Hepatic stellate cell (primary cell): ENCODE measurements around the gene KRT15.

Experiments used
- DNase-seq: peaks from one replicate; pipeline ENCODE4 v3.0.0; 2011; ENCODE audit warnings: low spot score

KRT15 gene

DNA sequence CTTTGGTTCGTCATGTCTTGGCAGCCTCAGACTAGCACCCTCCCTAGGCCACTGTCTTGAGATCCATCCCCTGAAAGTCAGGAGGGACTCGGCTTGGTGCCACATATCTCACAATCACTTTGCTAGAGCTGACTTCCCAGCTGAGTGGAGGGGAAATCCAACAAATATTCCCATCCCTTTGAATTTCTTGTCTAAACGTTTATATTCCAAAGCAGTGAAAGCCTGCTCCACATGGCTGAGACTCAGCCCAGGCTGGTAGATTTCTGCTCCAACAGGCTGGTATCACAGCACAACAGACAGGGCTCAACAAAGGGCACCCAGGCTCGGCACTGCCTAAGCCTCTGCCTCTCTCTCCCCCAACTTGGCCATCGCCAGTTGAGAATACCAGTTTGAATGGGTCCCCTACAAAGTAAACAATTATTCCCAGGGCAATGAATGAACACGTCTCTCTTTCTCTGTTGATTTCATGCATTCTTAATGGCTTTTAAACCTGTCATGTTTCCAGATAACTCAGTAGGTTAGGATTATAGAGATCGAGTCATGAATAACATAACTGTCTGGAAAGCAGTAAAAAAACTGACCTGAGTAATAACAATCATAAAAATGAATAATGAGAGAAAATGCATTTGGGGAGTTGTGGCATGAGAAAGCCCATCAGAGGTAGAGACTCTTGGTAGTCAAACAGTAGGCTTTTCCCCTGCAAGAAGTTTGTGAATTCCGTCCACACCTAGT, 14.3 kb downstream of the KRT15 start:
- DNase-seq, result no peak

DNA sequence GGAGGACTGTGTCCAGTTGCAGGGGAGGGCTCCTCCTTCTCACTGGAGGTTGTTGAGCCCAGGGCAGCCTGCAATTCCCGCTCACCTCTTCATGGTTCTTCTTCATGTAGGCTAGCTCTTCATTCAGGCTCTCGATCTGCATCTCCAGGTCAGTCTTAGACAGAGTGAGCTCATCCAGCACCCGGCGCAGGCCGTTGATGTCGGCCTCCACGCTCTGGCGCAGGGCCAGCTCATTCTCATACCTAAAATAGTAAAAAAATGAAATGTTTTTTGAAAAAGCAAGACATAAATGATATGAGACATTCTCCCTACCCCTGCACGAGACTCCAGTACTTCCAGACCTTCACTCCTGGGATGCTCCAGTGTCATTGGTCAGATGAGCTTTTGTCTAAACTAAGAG, 15.5 kb downstream of the KRT15 start:
- no peak for DNase-seq

DNA sequence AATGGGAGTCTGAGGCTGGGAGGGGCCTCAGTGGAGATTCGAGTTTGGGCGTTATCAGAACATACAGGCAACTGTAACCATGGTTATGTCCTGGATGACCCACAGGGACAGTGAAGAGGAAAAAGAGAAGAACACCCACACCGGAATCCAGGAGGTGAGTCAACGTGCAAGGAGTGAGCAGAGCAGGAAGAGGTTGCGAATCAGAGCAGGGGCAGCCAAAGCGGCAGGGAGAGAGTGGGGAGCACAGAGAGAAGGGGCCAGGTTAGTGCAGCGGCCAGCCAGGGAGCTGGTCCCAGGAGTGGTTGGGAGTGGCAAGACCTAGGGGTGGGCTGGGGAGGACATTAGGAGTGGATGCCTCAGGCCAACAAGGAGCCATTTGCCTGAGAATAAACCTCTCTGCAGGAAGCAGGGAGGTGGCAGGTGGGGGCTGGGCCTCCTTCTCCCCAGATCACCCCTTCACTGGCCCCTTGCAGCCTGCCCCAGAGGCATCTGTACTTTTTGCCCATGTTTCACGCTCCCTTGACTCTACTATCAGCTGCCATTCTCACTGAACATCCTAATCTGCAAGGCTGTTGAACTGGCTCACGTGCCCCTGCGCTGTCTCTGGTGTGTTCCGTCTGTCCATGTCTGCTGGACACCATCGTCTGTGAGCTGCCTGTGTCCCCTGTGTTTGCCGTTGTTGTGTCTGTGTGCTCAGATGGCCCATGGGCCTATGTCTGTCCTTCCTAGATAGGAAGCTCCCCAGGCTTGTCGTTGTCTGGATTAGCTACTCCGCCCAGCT, 18.4 kb downstream of the KRT15 start:
- DNase-seq, result peak; percentile 76

DNA sequence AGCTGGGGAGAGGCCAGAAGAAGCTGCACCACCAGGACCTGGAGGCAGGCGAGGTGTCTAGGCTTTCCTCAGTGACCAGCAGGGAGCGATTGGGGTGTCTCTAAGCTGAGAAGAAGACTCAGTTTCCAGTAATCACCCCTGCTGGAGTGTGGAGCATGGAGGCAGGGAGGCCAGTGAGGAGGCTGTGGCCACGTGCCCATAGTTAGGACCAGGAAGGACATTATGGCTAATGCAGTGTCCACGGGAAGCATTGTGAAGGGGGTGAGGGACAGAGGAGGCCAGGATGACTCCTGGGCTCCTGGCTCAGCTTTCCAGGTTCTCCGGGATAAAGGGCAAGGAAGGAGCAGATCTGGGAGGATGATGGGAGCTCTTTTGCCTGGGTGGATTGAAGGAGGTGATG, 19.0 kb downstream of the KRT15 start:
- DNase-seq, result no peak

DNA sequence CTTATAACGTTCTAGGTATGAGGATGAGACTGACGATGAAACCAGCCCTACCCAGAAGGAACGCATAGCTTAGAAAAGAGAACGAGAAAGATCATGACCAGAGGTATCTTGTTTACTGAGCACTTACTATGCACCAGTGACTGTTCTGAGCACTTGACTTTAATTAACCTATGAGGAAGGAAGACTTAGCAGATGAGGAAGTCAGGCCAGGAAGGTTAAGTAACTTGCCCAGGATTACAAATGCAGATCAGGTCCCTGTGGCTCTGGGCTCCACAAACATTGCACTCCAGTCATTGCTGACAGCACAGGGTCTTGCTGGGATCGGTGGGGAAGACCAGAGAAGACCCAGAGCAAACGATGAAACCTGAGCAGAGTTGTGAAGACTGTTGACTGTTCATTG, 20.4 kb downstream of the KRT15 start:
- no peak for DNase-seq

DNA sequence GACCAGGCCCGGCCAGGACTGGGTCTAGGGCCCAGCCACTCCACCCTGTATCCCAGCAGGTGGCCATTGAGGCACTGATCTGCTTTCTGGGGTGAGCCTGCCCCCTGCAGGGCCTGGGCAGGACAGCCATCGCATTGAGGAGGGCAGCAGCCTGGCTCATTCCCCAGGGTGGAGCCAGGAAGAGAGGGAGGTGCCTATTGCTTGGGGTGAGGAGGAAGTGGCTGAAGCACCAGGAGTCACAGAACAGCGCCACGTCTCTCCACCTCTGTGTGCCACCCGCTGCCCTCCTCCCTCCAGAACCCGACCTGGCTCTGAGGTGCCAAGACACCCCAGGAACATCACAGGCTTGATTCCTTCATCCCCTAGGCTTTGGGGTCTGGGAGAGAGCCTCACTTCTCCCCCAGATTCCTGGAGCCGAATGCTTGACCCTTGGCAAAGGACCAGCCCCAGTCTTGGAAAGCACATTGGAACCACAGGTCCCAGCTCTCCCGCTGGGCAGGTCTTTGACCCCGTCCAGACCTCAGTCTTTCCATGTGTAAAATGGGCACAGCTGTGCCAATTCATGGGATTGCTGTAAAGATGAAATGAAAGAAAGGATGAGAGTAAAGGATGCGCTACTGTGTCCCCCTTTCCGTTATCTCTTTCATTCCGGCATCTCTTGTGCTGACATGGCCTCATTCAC, 21.7 kb downstream of the KRT15 start:
- peak; percentile 97 for DNase-seq

DNA sequence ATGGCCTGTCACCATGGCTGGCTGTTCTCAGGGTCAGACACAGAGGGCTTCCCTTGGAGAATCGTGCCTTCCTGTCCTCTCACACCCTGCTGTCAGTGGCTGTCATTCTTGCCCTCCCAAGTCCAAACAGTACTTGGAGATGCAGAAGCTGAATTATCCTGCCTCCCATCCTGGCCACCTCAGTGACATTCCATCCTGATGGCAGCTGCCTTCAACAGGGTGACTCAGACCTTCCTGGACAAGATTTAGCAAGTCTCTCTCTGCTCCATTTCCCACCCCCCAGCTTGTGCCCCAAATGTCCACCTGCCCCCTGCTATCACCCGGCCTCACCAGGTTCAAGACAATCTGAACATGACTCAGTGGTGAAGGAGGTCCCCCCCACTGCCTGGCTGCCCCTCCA, 24.2 kb downstream of the KRT15 start:
- peak; percentile 57 for DNase-seq

DNA sequence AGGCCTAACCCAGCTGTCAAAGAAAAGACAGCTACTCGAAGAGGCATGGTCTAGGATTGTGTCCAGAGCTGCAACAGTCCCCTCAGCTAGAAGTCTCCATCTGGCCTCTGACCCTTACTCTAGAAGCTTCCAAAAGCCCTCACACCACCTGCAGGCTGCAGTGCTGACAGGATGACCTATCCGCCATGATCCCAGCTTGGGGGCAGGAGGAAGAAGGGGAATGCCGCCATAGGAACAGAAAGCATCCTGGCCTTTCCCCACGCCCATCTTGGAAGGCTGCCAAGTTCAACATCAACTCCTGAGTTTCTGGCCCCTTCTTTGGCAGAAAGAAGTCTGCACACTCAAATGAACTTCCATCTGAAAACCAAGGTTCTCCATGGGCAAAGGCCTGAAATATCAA, 25.9 kb downstream of the KRT15 start:
- DNase-seq, result no peak

DNA sequence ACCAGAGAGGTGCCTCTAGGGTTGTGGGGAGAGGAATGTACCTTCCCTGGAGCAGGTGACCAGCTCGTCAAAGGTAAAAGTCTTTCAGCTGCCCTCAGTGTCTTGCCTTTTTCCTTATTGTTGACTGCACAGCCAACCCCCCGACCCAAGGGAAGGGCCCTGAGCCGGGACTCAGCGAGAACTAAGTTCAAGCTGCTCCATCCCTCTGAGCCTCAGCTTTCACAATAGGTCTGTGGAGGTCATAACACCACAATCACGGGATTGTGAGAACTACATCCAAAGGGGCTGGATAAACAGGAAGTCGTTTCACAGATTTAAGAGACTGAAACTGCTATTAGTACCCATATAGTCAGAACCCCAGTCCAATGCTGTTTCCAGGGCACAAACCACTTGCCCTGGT, 26.3 kb downstream of the KRT15 start:
- no peak for DNase-seq

DNA sequence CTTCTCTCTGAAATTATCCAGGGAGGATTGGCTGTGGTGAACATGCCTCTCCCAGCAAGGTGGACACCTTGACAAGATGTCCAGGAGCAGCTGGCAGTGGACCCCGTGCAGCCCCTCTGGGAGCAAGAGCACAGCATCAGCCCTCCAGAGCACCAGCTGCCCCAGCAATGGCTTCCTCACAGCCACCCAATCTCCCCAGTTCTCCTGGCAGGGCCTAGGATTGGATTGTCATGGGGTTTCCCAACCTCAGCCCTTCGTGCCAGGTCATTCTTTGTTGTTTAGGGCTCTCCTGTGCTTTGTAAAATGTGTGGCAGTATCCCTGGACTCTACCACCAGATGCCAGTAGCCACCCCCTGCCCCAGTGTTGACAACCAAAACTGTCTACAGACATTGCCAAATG, 27.2 kb downstream of the KRT15 start:
- no peak for DNase-seq

DNA sequence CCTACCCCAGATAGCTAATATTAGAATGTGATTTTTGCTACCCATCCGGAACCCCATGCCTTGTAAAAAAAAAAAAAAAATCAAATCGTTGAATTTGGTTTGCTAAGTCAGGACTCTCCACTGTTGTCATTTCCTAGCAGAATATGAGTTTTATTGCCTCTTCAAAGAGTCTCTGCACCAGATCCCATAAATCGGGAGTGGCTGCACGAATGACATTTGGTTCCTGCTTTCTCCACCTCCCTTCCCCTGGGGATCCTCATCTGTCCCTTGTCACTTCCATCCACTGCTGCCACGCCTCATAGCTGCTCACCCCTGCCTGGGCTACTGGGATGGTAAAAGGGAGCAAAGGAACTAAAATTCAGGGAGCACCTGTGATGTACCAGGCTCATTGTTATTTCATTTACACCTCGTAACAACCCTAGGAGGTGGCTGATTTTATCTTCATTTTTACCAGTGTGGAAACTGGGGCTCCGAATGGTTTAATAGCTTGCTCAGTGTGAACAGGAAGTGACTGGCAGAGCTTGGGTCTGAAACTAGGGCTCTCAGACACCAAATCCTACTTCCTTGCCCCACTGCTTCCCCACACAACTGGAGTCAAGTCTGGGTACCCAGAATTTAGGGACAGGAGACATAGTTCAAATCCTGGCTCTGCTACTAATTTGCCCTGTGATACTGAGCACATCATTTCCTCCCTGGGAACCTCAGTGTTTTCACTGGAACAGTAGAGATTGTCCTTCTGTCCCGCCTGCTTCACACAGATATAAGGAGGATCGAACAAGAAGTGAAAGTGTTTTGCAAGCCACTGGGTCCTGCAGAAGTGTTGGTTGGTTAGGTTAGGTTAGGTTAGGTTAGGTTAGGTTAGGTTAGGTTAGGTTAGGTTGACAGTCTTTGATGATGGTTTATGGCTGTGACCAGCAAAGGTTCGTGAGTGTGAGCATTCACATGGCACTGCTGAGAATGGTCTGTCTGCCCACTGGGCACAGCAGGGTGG, 28.4 kb downstream of the KRT15 start:
- DNase-seq, result no peak

DNA sequence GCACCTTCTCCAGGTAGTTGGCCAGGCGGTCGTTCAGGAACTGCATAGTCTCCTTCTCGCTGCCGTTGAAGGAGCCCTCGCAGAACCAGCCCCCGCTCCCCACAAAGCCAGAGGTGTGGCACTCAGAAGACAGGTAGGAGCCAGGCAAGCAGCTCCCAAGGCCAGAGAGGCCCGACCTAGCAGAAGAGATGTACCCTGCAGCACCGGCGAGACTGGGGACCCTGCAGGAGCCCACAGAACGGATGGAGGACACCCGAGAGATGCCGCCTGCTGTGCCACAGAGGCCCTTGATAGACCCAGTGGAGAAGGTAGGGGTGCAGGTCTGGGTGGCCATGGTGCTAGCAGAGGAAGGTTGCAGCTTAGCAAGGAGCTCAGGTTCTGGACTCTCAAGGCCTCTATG, 29.2 kb downstream of the KRT15 start, which contains the start of gene KRT36:
KRT36 (minus strand) TSS at position 380 of the 400 bp plus-strand sequence; CDS start at position 334, 46 bp downstream.
- no peak for DNase-seq

DNA sequence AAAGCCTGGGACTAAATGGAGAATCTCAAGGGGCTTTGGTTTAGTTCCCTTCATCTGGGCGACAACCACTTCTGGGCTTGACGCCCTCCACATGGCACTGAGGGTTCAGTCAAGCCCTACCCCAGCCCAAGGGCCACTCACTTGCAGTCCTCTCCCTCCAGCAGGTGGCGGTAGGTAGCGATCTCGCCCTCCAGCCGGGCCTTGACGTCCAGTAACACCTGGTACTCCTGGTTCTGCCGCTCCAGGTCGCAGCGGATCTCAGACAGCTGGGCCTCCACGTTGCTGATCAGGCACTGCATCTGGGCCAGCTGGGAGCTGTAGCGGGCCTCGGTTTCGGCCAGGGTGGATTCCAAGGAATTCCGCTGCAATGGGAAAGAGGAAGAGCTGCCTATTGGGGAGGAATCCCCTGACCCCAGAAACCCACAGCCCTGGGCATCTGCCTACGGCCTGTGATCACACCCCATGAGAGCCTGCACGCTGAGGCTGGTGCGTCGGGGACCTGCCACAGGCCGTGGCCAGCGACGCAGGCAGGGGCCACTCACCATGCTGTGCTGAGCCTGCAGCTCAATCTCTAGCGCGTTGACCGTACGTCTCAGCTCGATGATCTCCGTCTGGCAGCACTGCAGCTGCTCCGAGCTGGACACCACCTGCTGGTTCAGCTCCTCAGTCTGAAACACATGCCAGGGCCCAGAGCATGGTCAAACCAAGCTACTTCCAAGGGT, 31.7 kb downstream of the KRT15 start:
- no peak for DNase-seq

DNA sequence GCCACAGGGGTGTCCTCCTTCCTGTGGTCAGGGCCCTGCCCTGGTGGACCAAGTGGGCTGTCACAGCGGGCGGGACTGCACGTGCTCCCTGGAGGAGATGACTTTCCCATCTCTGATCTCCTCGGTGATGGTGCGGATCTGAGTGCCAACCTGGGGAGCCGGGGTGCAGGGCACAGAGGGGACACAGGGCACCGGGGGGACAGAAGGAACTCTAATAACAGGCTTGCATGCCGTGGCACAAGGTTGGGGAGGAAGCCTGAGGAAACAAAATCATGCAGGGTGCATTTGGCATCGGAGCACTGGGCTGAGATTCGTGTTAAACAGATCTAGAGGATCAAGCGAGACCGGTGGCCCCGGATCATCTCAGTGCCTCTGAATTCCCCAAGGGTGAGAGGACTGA, 32.4 kb downstream of the KRT15 start:
- DNase-seq, result no peak

DNA sequence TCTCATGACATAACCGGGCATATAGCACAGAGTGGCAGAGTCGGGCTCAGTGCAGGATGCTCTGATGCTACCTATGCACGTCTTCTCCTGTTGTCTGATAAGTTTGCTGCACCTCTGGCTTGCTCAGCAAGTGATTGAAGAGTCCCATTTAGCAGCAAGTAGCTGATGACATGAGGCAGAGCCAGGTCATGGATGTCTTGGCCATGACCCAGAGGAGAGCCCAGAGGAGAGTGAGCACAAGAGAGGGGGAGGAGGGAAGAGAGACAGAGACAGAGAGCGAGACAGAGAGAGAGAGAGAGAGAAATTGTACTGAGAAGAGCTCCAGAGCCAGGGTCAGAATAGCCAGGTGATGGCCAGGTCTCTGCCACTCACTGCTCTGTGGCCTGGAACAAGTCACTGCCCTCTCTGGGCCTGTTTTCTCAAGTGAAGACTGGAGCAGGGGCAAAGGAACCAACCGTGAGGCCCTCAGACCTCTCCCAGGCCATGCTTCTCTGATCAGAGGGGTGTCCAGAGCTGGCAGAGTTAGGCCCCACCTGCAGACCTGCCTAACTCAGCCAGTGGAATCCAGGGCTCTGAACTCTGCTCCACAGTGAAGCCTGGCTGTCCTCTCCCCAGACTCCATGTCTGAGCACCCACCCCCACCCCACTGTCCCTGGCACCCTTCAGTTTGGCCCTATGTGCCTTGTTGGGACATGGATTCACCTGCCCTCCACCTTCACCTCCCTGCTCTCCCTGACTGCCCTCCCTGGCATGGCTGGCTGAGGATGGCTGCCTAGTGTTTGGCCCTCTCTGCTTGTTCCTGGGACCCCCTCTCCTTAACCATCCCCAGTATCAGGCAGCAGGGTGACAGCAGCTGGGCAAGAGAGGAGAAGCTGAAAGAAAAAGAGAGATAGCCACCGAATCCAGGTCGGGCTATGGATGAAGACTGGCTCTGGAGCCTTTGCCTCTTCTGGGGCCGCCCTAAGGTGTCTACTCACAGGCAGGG, 33.5 kb downstream of the KRT15 start:
- DNase-seq, result no peak

DNA sequence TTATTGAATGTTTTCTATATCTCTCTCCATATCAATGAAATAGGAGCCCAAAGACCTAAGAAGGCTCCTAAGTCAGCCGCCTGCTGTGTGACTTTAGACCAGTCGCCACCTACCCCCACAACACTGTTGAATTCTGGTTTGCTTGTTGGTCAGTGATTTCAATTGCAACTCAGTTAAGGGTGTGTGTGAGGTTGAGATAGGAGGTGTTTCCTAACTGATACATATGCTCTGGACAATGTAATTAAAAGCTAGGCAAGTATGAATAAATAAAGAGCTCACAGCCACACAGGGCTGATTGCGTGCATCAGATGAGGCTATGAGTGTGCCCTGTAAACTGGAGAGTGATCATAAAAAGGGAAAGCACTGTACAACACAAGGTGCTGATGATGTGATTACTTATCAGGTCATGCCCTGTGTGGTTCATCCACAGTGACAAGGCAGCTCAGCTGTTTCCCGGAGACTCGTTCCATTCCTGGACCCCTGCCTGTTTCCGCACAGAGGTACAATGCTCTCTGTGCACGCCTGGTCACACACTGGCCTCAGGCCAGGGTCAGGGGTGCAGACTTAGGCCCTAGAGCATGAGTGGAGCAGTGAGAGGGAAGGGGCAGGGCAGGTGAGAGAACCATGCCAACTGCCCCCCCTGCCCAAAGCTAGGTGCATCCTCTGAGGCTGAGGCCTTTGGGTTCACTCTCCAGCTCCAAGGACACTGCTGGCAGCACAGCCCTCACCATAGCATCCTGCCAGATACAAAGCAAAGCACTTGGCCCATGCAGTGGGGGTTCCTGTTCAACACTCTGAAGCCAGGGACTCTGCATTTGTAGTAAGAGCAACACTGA, 34.5 kb downstream of the KRT15 start:
- no peak for DNase-seq

DNA sequence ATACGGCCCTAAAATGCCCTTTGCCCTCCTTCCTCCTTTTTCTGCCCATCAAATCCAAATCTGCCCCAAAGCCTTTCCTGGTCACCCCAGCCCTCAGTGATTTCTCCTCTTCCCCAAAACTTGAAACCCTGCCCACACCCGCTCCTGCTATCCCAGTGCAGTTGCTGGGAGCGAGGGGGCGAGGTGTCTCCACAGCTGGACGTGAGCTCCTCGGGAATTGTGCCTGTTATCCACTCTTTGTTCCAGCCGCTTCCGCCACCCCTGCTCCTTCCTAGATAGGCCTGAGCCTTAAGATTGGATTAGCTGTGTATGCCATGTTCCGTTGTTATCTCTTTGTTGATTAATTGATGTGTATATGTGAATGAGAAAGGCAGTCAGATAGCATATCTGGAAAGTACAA, 35.2 kb downstream of the KRT15 start:
- DNase-seq, result no peak

DNA sequence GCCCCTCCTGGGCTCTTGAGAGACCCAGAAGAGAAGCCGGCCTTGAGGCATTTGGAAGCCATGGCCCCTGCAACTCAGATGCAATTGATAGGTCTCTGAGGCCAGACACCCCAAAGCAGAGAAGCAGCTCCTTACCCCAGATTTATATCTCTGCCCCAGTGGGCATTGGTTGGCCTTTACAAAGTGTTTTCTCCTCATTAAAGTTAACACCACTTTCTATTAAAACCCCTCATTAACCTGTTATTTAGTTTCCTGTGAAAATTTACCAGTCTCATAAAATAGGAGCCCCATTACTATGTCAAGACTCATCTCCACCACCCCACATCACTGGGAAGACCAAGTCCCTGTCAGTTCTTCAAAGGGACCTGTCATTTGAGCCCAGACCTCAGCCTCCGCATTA, 37.7 kb downstream of the KRT15 start, which contains the start of gene KRT35:
KRT35 (minus strand) TSS at position 116 of the 400 bp plus-strand sequence; CDS start at position 62, 54 bp downstream.
- no peak for DNase-seq

DNA sequence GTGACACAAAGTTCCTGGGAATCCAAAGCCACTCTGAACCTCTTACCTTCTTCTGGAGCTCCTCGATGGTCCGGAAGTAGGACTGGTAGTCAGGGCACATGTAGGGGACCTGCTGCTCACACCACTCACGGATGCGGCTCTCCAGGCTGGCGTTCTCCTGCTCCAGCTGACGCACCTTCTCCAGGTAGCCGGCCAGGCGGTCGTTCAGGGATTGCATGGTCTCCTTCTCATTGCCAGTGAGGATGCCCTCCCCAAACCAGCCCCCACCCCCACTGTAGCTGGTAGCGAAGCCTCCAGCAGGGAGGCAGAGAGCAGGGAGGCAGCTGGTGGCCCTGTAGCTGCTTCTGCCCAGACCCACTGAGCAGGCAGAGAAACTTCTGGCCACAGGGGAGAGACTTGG, 38.1 kb downstream of the KRT15 start:
- DNase-seq, result no peak
